Dedifferentiated amniotic fluid mesenchymal stem cell (primary cell): ENCODE measurements around the gene MGAT1.

ENCODE experiments used
- DNase-seq: peaks from one replicate; pipeline ENCODE4 v3.0.0-alpha.2; 2016; ENCODE audit errors: extremely low spot score

MGAT1 gene

DNA sequence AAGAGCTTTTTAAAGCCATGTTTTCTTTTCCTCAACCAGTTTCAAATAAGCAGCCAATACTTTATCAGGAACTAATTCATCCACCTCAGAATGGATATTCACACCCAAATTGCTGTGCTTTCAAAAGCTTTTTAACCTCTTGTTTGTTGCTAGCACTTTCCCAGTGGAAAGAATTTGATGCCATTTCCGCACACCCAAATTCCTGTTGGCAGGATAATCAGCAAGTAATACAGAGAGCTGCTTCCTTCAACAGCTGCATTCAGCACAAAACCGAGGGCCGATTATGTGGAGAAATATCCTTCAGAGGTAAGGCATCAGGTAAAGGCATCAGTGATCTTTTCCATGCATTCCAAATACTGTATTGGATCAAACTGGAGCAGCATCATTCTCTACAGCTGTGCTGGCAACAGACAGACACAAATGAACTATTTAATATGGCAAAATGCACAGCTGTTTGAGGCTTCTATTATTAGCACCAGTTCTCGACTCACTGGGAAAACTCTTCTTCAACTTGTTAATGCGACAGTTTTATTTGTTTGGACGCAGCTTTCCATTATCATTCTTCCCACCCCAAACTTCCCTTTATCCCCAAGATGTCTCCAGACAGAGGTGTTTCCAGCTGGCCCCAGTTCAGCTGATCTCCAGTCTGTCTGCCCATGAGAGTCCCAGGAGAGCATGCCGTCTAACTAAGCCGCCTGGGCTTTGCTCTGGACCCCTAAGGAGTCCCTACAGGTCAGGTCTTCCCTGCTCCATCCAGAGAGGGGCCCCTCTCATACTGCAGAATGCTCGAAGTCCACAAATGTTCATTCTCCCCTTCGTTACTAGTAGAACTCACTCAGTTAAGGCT lies 22.2 kb upstream of the MGAT1 start:
- no peak for DNase-seq

DNA sequence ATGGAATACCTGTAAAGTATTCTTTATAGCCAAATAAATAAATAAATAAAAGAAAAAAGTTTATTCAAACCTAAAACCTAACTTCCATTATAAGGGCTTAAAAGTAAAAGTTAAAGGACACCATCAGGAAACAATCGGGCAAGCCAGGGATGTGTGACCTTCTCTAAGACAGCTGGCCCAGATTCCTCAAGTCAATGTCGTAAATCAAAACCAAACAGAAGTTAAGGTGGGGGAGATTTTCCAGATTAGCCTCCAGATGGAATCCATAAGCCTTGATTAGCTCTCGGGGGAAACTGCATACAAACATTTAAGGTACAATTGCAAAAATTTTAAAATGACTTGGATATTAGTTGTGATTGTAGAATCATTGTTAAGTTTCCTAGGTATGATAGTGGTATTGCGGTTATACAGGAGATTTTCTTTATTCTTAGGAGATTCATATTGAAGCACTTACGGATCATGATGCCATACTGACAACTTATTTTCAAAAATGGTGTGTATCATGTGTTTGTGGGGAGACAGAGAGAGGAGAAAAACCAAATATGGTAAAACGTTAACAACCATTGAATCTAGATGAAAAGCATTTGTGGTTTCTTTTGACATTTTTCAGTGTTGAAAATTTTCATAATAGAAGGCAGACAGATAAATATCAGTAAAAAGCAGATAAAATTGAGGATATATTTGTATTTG lies 21.5 kb upstream of the MGAT1 start:
- DNase-seq, result no peak

DNA sequence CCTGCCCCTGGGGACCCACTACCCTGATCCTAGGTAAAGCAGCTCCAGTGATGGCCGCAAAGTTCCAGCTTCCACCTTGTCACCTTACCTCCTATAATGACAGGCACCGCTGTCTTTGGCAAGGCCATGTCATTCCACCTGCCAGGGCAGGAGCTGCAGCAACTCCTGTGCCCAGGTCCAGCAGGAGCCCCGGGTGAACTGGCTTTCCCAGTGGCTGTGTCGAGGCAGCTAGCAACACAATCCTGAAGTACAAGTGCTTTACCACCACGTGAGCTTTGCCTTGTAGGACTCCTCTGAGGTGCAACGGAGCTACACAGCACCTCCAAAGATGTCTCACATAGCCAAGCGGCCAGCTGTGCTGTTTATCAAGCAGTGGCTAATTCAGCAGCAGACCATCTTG lies 20.7 kb upstream of the MGAT1 start:
- DNase-seq, result no peak

DNA sequence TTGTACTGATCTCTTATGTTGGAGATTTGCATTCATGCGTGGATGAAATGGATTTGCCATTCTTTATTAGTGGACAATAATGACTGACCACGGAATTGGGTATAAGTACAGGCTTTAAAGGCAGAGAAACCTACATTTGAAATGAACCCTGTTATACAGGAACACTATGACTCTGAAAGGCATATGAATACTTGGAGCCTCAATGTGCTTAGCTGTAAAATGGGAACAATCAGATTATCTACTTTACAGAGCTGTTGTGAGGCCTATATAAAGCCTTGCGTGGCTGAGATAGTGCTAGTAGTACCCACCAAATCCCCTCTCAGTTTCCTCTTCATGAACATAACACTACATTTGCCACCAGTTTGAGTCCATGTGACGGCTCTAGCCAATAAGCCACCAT lies 18.9 kb upstream of the MGAT1 start:
- no peak for DNase-seq

DNA sequence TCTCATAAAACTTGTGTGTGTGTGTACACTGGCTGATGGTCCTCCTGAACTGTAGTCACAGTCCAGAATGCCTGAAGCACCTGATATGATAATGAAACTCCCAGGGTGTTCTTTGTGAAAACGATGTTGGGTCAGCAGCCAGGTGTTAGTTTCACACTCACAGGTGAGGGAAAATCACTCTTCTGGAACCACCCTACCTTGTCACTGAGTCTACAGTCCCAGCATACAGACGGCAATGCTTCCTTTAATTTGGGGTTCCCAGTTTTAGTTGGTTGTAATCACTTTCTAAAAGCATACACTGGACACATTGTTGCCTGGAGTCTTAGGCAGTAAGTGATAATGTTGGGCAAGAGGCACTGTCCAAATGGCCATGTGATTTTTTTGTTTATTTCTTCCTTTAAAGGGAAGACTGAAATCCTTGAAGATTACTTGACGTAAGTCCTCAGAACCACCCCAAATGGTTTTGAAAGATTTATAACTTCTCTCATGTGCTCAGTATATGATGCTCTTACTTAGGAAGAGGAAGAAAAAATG lies 18.2 kb upstream of the MGAT1 start:
- no peak for DNase-seq

DNA sequence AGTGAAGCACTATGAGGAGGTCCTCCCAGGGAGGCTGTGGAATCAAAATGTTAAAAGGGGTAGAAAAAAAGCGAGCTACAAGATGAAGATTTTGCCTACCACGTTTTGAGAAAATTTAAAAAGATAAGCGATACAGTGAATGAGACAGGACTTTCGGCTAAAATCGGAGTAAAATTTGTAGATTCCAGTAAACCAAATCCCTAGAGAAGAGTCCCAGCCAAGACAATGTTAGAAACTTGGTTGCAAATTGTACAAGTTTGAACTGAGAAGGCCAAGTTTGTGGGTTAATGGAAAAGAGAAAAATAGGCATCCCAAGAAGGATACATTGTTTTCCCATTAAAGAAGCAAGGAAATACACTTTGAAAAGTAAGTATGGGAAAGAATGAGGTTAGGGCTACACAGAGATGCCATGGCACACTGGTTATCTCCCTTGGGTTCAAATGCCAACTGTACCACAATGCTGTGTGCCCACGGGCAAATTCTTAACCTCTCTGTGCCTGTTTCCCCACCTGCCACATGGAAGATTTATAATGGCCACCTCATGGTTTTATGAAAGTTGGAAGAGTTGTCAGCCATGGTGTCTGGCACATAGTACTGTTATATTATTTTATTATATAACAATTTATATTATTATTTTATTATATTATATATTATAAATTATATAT lies 16.2 kb upstream of the MGAT1 start:
- no peak for DNase-seq

DNA sequence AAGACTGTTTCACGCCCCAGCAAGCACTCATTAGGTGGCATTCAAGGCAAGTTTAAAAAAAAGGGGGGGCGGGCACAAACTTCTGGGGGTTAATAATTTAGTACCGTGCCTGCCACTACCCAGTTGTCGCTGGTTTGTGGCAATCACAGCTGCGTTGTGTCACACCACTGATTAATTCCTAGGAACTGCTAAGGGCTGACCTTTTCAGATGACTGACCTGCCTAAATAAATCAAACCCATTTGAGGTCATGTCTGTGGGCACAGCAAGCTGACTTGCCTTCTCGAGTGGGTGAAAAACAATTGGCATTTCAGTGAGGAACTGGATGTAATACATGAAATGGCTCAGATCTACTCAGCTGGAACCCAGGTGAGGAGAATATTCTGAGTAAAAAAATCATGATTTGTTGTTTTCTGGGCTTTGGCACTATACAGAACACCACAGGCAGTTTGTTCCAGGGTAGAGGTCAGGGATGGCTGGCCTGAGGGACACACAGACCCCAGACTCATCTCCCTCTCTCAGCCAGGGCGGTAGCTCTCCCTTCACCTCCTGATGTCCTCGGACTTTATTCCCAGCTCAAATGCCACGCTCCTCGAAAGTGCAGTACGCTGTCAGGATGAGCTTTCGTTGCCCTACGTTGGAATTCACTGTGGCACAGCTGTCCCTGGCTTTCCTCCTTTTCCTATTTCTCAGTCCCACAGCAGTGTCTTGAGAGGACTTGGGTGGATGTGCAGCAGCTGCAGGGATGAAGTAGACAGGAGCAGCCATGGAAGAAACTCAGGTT lies 15.5 kb upstream of the MGAT1 start:
- no peak for DNase-seq

DNA sequence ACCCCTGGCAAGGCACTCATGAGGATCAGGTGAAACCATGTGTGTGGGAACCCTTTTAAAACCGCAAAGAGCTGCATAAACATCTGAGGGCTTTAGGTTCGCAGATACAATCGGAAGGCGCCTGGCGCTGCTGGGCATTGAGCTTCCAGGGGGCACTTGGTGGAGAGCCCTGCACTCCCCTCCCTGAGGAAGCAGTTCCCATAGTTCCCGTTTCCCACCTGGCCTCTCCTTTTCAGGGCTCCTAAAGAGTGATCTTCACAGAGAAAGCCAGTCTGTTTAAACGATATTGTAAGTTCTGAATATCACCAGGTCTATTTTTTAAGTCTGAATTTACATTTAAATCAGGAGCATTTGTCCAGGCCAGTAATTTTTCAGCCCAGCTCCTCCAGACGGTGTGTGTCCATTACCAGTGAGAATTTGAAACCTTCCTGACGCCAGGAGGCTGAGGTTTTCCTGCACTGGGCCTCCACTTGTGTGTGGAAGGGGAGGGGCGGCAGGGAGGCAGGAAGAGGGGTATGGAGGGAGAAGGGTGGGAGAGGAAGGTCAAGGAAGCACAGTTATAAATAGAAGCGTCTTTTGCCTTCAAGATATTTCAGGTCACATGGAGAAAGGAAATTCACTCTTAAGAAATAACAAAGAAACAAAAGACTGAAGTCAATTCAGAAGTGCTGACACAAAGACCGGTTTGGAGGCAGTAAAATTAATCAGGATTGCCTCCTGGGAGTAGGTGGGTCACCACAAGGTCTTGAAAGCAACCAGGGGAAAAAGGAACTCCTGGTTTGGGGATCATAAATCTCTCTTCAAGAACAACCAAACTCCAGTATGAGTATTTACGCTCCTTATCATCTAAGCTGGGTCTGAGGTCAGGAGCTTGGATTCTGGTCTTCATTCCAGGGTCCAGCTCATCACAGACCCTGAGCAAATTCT lies 14.3 kb upstream of the MGAT1 start:
- no peak for DNase-seq

DNA sequence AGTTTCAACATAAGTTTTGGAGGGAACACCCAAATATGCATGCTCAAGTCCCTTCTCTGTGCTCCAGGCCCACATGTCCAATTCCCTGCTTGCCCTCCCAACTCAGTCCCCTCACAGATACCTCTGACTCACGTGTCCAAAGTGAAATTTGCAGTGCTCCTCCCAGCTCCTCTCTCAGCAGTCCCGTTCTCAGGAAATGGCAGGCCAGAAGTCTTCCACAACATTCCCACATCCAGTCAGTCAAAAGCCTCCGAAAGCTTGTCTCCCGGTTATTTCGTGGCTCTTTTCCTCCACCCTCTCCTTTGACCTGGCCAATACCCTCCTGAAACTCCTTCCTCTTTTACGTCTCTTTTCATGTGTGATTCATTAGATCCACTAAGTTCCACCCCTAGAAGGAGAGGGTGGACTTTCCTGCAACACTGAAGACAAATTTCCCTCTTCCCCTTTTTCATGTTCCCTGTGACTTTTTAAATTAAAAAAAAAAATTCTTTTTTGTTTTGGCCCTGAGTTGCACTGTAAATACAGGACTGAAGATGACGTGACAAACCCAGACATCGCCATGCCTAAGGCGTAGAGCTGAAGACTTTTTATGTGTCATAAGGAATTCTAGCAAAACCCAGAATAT lies 12.8 kb upstream of the MGAT1 start:
- no peak for DNase-seq

DNA sequence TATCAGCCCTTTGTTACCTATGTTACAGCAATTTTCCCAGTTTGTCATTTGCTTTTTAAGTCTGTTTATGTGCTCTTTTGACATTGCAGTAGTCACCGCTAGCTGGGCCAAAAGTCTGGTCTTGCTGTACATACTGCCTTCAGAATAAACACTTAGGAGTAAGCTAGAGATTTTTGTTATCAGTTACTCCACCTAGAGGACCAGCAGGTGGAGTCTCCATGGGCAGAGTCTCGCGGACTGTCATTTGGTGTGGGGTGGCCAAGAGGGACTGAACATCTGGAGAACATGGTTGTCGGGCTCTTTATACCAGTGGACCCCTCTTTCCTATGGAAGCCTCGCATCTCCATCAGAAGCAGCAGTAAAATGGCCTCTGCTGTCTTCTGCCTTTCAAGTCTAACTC lies 10.8 kb upstream of the MGAT1 start:
- DNase-seq, result no peak

DNA sequence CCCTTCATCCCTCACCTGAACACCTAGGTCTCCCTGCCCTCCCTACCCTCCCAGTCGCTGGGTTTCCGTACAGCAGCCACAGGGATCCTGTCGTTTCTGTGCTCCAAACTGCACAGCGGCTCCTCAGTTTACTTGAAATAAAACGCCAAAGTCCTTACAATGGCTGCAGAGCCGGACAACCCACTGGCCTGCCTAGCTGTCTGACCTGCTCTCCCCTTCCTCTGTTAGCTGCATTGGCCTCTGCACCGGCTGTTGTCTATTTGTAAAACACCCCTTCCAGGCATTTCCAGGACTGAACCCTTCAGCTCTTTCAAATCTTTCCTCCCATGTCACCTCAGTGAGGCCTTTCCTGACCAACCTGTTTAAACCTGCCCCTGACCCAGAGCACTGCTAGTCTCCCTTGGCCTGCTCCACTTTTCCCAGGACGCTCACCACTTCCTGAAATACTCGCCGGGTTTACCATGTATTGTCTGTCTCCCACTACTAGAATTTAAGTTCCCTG lies 9.1 kb upstream of the MGAT1 start:
- DNase-seq, result no peak

DNA sequence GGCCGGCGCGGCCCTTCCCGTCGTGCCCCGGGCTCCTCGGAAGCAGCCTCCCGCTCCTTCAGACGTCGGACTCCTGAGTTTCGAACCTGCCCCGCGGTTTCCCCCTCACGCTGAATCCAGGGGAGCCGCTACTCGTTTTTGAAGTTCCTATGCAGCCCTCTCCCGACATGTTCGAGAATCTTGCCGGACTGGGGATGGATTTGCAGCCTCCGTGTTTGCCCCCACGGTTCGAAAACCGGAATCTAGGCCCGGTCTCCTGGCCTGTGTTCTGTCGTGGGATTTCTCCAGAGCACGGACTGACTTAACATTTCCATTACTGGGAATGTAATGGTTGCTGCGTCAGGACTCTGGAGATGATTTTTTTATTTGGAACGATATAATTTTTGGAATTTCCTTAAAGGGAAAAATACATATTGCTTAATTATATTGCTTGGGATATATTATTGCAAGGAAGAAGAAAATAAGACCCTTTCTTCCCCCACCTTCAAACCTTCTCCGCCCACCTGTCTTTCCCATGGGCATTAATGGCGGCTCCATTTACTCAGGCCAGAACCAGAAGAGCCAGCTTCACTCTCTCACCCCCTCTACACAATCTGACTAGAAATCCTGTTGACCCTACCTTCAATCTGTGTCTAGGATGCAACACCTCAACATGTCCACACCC lies 8.5 kb upstream of the MGAT1 start:
- peak; percentile 36 for DNase-seq

DNA sequence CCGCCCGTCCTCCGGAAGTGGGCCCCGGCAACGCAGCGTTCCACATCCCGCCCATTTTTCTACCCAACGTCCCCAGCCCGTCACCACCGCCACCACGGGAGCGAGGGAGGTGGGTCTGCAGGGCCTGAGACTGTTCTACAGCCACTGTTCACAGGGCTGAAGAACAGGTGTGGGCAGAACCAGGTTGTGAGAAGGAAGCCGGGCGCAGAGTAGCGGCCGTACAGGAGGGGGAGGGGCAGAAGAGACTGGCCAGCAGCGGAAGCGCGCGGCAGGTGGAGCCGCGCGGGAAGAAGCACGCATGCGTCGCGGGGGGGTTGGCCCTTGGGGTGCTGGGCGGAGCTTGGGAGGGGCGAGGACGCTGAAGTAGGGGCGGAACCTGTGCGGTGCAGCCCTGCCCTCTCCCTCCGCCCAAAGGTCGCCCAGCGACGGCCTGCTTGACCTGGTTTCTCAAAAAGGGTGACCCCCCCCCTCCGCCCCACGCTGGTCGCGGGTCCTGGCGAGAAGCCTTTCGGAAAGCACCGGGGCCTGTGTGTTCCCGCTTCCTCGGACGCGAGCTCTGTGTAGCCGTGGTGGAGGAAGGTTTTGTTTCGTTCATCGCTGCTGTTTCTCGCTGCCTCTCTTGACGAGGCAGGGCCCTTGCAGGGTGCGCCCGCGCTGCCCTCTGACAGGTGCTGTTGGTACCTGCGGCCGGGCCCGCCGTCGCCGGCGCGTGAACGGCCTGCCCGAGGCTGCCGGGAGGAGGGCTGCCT lies 7.8 kb upstream of the MGAT1 start:
- peak; percentile 92 for DNase-seq

DNA sequence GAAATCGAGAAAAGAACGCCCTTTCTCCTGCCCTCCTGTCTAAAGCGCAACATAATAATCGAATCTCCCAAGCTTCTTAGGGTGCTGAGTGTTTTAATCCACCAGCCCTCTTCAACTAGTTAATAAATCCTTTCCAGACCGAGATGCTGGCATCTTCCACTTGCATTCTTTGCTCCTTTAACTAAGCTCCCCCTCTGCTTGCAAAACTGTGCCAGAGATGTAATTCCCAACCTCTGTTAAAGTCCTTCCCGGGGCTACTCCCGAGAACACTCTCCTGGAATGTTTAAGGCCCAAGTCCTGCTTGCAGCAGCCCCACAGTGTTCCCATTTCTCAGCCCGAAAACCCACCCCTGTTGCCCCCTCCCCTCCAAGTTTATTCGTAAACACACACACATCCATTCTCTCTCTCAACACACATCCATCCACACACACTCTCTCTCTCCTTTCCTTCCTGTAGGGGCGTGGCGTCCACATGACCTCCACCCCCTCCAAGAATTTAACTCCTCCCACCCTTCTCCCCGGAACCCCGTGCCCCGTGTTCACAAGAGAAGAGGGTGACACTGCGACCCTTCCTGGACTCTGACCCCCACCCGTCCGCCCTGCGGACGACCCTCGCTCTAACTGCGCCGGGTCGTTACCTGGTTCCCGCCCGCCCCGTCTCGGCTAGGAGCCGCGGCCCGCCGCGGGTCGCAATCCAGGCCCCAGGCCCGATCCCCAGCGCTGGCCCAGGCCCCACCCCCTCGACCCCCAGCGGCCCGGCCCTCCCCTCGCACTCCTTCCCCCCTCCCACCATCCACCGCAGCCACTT lies 7.0 kb upstream of the MGAT1 start:
- peak; percentile 83 for DNase-seq

DNA sequence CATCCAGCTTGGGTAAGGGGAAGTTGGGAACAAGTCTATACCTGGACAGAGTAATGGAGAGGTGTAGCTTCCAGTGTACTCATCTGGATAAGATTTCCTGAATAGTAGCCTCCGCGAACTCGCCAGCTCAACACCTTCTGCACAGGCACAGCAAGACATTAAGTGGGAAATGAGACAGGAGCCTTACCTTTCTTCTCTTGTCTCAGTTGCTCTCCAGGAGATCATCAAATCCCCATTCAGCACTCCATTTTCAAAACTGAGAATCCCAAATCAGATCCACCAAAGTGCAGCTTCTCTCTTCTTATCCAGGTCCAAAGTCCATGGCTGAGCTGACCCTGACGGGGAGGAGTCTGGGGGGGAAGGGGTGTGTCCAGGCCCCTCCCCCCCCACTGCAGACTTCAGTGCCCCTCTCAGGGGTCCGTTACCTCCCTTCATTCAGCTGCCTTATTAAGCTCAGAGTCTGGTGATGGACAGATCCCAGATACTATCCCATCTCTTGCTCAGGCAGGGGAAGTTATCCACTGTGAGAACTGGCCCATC lies 5.9 kb upstream of the MGAT1 start:
- DNase-seq, result no peak

DNA sequence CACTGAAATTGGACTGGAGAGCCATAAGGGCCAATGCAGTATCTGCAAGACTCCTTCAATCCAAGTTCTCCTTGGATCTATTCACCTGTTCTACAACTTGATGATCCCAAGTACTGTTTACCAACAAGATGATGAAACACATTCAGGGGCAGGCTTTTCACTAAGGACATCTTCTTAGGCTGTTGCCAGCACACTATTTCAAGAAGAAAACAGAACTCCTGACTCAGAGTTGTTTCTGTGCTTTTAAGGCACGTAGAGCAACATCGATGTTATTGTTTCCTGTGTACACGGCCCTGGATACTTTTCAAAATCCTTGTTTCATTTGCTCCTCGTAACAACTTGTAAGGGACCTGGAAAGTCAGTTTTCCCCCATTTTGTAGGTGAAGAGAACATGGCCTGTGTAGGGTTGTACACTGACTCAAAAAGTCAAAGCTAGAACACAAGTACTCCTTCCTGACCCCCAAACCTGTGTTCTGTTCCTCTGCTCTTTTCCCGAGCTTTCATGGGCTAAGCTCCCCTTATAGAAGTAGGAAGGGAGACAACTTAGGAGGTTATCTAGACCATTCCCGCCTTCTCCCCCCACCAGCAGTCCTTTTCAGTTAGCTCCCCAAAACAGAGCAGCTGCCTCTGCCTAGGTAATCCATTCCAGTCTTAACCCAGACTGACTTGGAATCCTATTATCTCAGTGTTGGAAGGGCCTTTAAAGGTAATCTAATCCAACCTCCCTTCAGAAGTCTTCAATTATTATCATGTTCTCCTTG lies 5.2 kb upstream of the MGAT1 start:
- no peak for DNase-seq

DNA sequence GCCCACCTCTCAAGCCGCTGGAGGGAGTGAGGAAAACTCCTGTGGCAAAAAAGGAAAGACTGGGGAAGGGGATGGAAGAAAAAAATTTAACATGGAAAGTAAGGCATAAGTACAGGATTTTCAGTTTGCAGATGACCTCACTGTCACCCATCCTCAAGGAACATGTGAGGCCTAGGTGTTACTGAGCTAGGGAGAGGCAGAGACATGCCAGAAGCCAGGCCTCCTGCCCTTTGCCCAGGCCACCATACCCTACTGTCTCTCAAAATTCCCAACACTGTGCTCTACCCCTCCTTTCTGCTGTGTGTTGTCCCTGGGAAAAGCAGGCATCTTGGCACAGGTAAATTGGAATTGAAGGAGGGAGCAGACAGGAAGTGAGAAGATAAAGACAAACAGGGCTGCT lies 4.4 kb upstream of the MGAT1 start:
- DNase-seq, result no peak
